D721Med (cell line): ENCODE measurements around the gene P3H2.

Experiments
- DNase-seq: peaks from one replicate; pipeline ENCODE4 v3.0.0; 2011; ENCODE audit warnings: low spot score; ENCODE audit not compliant: insufficient read length
- FAIRE-seq: peaks from 2 replicates; lab custom pipeline; 2011; peaks lifted over from hg19 to GRCh38; lab: Jason Lieb, UNC
- CTCF ChIP-seq: IDR thresholded peaks from 2 replicates; pipeline ENCODE4 v1.5.1; 2012; ENCODE audit warnings: mild to moderate bottlenecking, control low read depth; ENCODE audit not compliant: insufficient read depth; ENCODE audit errors: missing control alignments

The P3H2 gene

DNA sequence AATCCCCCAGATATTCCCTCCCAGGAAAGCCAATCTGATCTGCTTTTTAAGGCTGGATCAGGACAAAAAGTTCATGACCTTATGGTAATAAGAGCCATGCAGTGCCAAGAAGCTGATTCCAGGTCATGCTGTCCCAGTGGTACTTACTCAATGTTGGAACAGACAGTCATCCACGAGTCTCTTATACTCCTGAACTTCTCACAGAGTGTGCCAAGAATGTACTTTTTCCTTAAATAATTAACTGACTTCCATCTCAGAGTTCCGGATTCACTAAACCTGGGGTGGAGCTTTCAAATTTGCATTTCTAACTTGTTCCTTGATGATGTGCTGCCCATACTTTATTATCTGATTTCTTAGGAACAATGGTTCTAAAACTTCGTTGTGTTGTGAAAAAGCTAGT is 3.4 kb upstream of the P3H2 start:
- TF ChIP-seq CTCF = no peak
- FAIRE-seq (no peak), DNase-seq (no peak)

- DNase-seq (no peak), FAIRE-seq (no peak)
- TF ChIP-seq CTCF = no peak
Observed at GRCh38 chr3:190122198-190122771, 1.6 kb upstream of the P3H2 start.

DNA sequence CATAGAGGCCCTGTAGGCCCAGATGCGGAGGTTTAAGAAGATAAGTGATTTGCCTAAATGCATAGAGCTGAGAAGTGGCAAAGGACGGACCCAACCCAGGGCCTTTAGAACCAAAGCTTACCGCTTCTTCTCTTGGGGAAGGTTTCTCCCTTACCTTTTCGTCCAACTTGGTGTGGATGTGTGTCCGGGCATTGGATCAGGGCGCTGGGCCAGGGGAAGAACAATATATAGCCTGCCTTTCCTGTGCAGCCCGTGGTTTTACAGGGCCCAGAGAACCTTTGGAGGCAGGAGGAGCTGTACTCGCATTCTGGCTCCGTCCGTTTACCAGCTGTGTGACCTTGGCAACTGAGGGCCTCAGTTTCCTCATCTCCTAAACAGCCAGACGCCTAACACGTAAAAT is 686 bp upstream of the P3H2 start:
- DNase-seq (no peak), FAIRE-seq (no peak)
- TF ChIP-seq CTCF = no peak

GRCh38 chr3:190121061-190121377 is 322 bp upstream of the P3H2 start:
- DNase-seq (no peak), FAIRE-seq (no peak)
- TF ChIP-seq CTCF = no peak

DNA sequence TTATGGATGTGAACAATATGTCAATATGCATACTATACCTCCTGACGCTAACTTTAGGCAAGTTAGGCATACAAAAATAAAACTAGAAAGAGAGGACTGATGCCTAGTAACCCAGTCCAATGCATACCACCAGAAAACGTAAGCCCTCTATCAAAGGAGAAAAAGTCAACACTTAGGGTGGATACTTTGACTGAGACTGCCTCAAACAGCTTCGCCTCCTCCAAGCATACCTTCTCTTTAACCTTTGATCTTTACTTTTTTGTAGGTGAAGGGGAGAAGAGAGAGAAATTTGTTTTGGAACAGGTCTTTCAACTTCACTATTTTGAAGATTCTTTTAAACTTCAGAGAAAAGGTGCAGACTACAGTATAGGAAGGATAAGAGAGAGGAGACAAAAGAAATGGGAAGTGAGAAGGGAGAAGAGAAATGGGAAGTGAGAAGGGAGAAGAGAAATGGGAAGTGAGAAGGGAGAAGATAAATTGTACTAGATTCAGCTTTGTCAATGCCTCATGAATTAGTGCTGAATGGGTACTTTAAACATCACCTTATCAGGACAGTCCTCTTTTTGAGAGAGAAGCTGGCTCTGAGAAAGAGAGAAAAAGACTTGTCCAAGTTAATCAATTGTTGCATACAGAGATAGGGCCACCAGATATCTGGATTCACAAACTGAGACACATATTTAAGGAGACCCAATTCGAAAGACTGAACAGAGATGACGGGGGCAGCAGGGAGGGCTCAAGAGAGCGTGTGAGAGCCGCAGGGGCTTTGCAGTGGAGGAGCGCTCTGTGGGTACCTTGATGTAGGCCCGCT is 1.0 kb downstream of the P3H2 start:
- no peak for FAIRE-seq
- no peak for DNase-seq
- no peak for TF ChIP-seq CTCF

DNA sequence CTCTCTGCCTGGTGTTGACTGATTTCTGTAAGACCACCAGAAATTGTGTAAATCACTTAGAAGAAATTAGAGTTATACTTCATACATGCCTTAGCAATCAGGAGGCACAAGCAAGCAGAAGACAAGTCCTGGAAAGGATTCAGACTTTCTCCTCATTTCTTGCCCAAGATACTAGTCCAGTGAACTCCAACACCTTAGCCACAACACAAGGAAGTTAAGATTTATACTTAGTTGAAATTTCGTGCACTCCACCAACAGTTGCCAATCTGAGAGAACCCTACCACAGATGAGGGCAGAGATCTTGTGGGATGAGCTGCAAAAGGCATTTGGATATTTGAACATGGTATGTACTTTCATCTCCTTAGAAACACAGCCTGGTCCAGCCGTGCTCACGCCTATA is 2.3 kb downstream of the P3H2 start:
- TF ChIP-seq CTCF = no peak
- FAIRE-seq = no peak
- no peak for DNase-seq

GRCh38 chr3:190117981-190118380 is 2.7 kb downstream of the P3H2 start:
- FAIRE-seq = no peak
- no peak for DNase-seq
- no peak for TF ChIP-seq CTCF
